Transverse colon (tissue), 4 donors: ENCODE measurements around the gene ZCCHC13. TPM values are rescaled to one million over a fixed set of nuclear protein-coding genes. Genes with fewer than 3 reads are reported as not detected.

Experiments used
- DNase-seq: peaks from one replicate; pipeline ENCODE4 v3.0.0-alpha.2; 2019
- H3K27ac ChIP-seq, 4 donors: fragments of 200-600 bp; sonication (generic); 2 replicates each; pipeline ENCODE4 v1.5.1; 2016 to 2018; ENCODE audit warnings: inconsistent platforms in 4 of 4
- H3K27me3 ChIP-seq: fragments of 200-600 bp; sonication (generic); 2 replicates; pipeline ENCODE4 v1.5.1; 2017; ENCODE audit warnings: inconsistent platforms
- H3K36me3 ChIP-seq, 4 donors: fragments of 200-600 bp; sonication (generic); 2 replicates each; pipeline ENCODE4 v1.5.1; 2017 to 2019; ENCODE audit warnings: inconsistent platforms in 4 of 4
- H3K4me1 ChIP-seq, 4 donors: fragments of 200-600 bp; sonication (generic); 2 replicates each; pipeline ENCODE4 v1.5.1; 2017 to 2020; ENCODE audit warnings: inconsistent platforms in 4 of 4
- H3K4me3 ChIP-seq, 4 donors: fragments of 200-600 bp; sonication (generic); 1 replicate in 1 of 4; 2 replicates in 3 of 4; pipeline versions ENCODE4 v1.5.1 to v1.6.1; 2017 to 2019; ENCODE audit warnings: inconsistent platforms in 4 of 4
- H3K9me3 ChIP-seq, 2 donors: fragments of 200-600 bp; sonication (generic); 2 replicates each; pipeline ENCODE4 v1.5.1; 2017 to 2019; ENCODE audit warnings: inconsistent platforms in 2 of 2
- CTCF ChIP-seq, 5 experiments: fragments of 200-600 bp in 3 of 5; fragments of 450-650 bp in 2 of 5; sonication (generic) in 3 of 5; IDR thresholded peaks; 1 replicate in 2 of 5; 2 replicates in 3 of 5; pipeline ENCODE4 v1.5.1; 2016 to 2017; ENCODE audit warnings: antibody characterized with exemption in 5 of 5, inconsistent platforms in 3 of 5, mild to moderate bottlenecking in 2 of 5, moderate library complexity in 1 of 5
- EP300 ChIP-seq: sonication (generic); formaldehyde crosslinking; IDR thresholded peaks from one replicate; pipeline ENCODE4 v1.6.1; 2017; ENCODE audit warnings: antibody characterized with exemption, low read depth
- POLR2A ChIP-seq: fragments of 450-650 bp; IDR thresholded peaks from one replicate; pipeline ENCODE4 v1.6.1; 2016; ENCODE audit warnings: antibody characterized with exemption, mild to moderate bottlenecking, moderate library complexity
- POLR2AphosphoS5 ChIP-seq, 3 donors: sonication (generic); formaldehyde crosslinking; IDR thresholded peaks; one replicate each; pipeline ENCODE4 v1.6.1; 2016; ENCODE audit warnings: antibody characterized with exemption in 3 of 3
- WGBS, 2 donors: methylation state at CpG; one replicate each; pipeline ENCODE4 v1.1.5; 2018; ENCODE audit warnings: low coverage in 1 of 2; 5-methylcytosine and 5-hydroxymethylcytosine counted together
- in situ Hi-C, 4 donors: fragments of 200-750 bp; cut with MboI; loops; one replicate each; pipeline versions ENCODE4 v1.15.0 to v1.15.1; 2017; ENCODE audit warnings: low sequenced_read_pairs in 3 of 4, low pct_ligation_motif_present in 1 of 4, low pct_unique_long_range_greater_than_20kb in 1 of 4
- intact Hi-C: fragments of 100-400 bp; cut with DNase I; formaldehyde crosslinking; loops from one replicate; pipeline ENCODE4 v1.15.1; 2023; ENCODE audit warnings: low total_unique reads
- total RNA-seq, 4 donors: library from RNA; depleted of rRNA; stranded (reverse); fragments of >200 nt; gene quantifications; one replicate each; pipeline ENCODE4 v1.1.0, GENCODE V29; 2016

ZCCHC13 gene
- total RNA-seq, 4 donors from 2014 or later: not detected

GRCh38 chrX:74277846-74278245 lies 26.1 kb upstream of the ZCCHC13 start:
- H3K36me3 ChIP-seq: no peaks in the 10 kb centered on the region
- no peaks in the 10 kb centered on the region for H3K9me3 ChIP-seq
- intact Hi-C loops (no loop called here), in situ Hi-C loops (no loop called here)
- no peaks in the 10 kb centered on the region for H3K27me3 ChIP-seq
- TF ChIP-seq POLR2A (no peak), EP300 (no peak), POLR2AphosphoS5 (IDR thresholded peaks at IDR 0.05) (no peak), CTCF (IDR thresholded peaks at IDR 0.05) (no peak)
- no peak overlapping the region for H3K4me3 ChIP-seq
- H3K27ac ChIP-seq: no peak overlapping the region
- WGBS, 2 donors: 100% methylated on average over 1 of the region's 1 CpG; no CpG with 5 or more reads in 1 of the 2 donors
- no peak for DNase-seq
- no peaks in the 10 kb centered on the region for H3K4me1 ChIP-seq

GRCh38 chrX:74280759-74281158 lies 23.2 kb upstream of the ZCCHC13 start:
- TF ChIP-seq CTCF (IDR thresholded peaks at IDR 0.05) (no peak), POLR2AphosphoS5 (IDR thresholded peaks at IDR 0.05) (no peak), POLR2A (no peak), EP300 (no peak)
- H3K4me1 ChIP-seq: no peaks in the 10 kb centered on the region
- no peak for DNase-seq
- 71% methylated on average over 3 of the region's 3 CpGs; no CpG with 5 or more reads in 1 of the 2 donors for WGBS, 2 donors
- H3K9me3 ChIP-seq: no peaks in the 10 kb centered on the region
- no peak overlapping the region for H3K4me3 ChIP-seq
- H3K27ac ChIP-seq: no peak overlapping the region
- H3K27me3 ChIP-seq: no peaks in the 10 kb centered on the region
- in situ Hi-C loops: no loop called here
- H3K36me3 ChIP-seq: no peaks in the 10 kb centered on the region
- intact Hi-C loops: no loop called here

- no peaks in the 10 kb centered on the region for H3K36me3 ChIP-seq
- in situ Hi-C loops: no loop called here
These were observed 19.5 kb upstream of the ZCCHC13 start for GRCh38 chrX:74284391-74284952.

More at GRCh38 chrX:74284391-74284952, 19.5 kb upstream of the ZCCHC13 start:
- Histone ChIP-seq H3K27me3 (no peaks in the 10 kb centered on the region), H3K4me1 (peaks cover 0 to 3% (median 0%) of the 10 kb centered on the region in 4 donors), H3K9me3 (no peaks in the 10 kb centered on the region), H3K4me3 (no peak overlapping the region), H3K27ac (no peak overlapping the region)
- DNase-seq: no peak
- intact Hi-C loops: no loop called here
- 29% methylated on average over 1 of the region's 1 CpG; no CpG with 5 or more reads in 1 of the 2 donors for WGBS, 2 donors
- TF ChIP-seq POLR2AphosphoS5 (IDR thresholded peaks at IDR 0.05) (no peak), CTCF (IDR thresholded peaks at IDR 0.05) (no peak), EP300 (no peak), POLR2A (no peak)
